Measurements from ENCODE around the gene LKAAEAR1. TPM values are rescaled to one million over a fixed set of nuclear protein-coding genes. Genes with fewer than 3 reads are reported as not detected.

The LKAAEAR1 gene
- total and polyA plus RNA-seq, 8 donors, result 0.23 TPM; not detected in 7

- no peak for DNase-seq
- peaks cover 0 to 25% (median 21%) of the 10 kb centered on the region in 4 donors for H3K36me3 ChIP-seq
- no peak overlapping the region for H3K4me3 ChIP-seq
- WGBS, 5 donors, result 58 to 81% (median 76%) methylated on average over 9 to 12 of the region's 12 CpGs
- no peaks in the 10 kb centered on the region for H3K27me3 ChIP-seq
- no peak overlapping the region for H3K27ac ChIP-seq
- H3K4me1 ChIP-seq, result peaks cover 25 to 46% (median 29%) of the 10 kb centered on the region in 4 donors
- intact Hi-C loops (cut with DNase I; ENCODE audit: low total_unique reads), result no loop called here
- H3K9me3 ChIP-seq, result no peaks in the 10 kb centered on the region
- no peak for TF ChIP-seq CTCF (IDR thresholded peaks at IDR 0.05)
- no peak for TF ChIP-seq POLR2AphosphoS5 (IDR thresholded peaks at IDR 0.05)
- TF ChIP-seq POLR2A (IDR thresholded peaks at IDR 0.05), result no peak
- TF ChIP-seq EP300 (IDR thresholded peaks at IDR 0.05), result no peak
These were observed 16.4 kb downstream of the LKAAEAR1 start for GRCh38 chr20:64067733-64068307.

- TF ChIP-seq POLR2AphosphoS5 (IDR thresholded peaks at IDR 0.05) (no peak), POLR2A (IDR thresholded peaks at IDR 0.05) (no peak), CTCF (IDR thresholded peaks at IDR 0.05) (no peak), EP300 (IDR thresholded peaks at IDR 0.05) (no peak)
- intact Hi-C loops (cut with DNase I; ENCODE audit: low total_unique reads), result no loop called here
- no peaks in the 10 kb centered on the region for H3K27me3 ChIP-seq
- no peak overlapping the region for H3K27ac ChIP-seq
- no peaks in the 10 kb centered on the region for H3K9me3 ChIP-seq
- 78 to 91% (median 80%) methylated on average over 6 of the region's 6 CpGs for WGBS, 5 donors
- H3K4me1 ChIP-seq, result peaks cover 31 to 53% (median 36%) of the 10 kb centered on the region in 4 donors
- no peak for DNase-seq
- H3K4me3 ChIP-seq, result no peak overlapping the region
- H3K36me3 ChIP-seq, result peaks cover 0 to 18% (median 14%) of the 10 kb centered on the region in 4 donors
These were observed 17.1 kb downstream of the LKAAEAR1 start for GRCh38 chr20:64067005-64067632.

- 33 to 48% (median 36%) methylated on average over 4 to 5 of the region's 5 CpGs for WGBS, 5 donors
- Histone ChIP-seq H3K27ac (no peak overlapping the region), H3K9me3 (no peaks in the 10 kb centered on the region), H3K4me1 (peaks cover 31 to 55% (median 37%) of the 10 kb centered on the region in 4 donors), H3K36me3 (peaks cover 0 to 8% (median 5%) of the 10 kb centered on the region in 4 donors), H3K27me3 (no peaks in the 10 kb centered on the region), H3K4me3 (no peak overlapping the region)
- intact Hi-C loops (cut with DNase I; ENCODE audit: low total_unique reads), result no loop called here
- peak in 1 of 2 donors; percentile 55 for DNase-seq
- no peak for TF ChIP-seq CTCF (IDR thresholded peaks at IDR 0.05)
- TF ChIP-seq POLR2A (IDR thresholded peaks at IDR 0.05), result no peak
- TF ChIP-seq POLR2AphosphoS5 (IDR thresholded peaks at IDR 0.05), result no peak
- TF ChIP-seq EP300 (IDR thresholded peaks at IDR 0.05), result no peak
These were observed 18.2 kb downstream of the LKAAEAR1 start for GRCh38 chr20:64065974-64066343.

- WGBS, 5 donors, result 43 to 56% (median 49%) methylated on average over 26 to 27 of the region's 27 CpGs
- Histone ChIP-seq H3K27me3 (no peaks in the 10 kb centered on the region), H3K9me3 (no peaks in the 10 kb centered on the region), H3K36me3 (peaks cover 0 to 5% (median under 1%) of the 10 kb centered on the region in 4 donors), H3K27ac (no peak overlapping the region), H3K4me1 (peaks cover 31 to 55% (median 37%) of the 10 kb centered on the region in 4 donors), H3K4me3 (no peak overlapping the region)
- DNase-seq, result no peak
- intact Hi-C loops (cut with DNase I; ENCODE audit: low total_unique reads), result no loop called here
- TF ChIP-seq CTCF (IDR thresholded peaks at IDR 0.05) (no peak), POLR2AphosphoS5 (IDR thresholded peaks at IDR 0.05) (no peak), EP300 (IDR thresholded peaks at IDR 0.05) (no peak), POLR2A (IDR thresholded peaks at IDR 0.05) (no peak)
These were observed 18.9 kb downstream of the LKAAEAR1 start for GRCh38 chr20:64065062-64065973.
